ACC112 (cell line): ENCODE measurements around the gene ADGRV1.
"Not testable (repeated sequence)": the region's sequence is repeated elsewhere in the genome, so short reads cannot be mapped to it uniquely, and the experiment has no call there.

Experiments used
- H2AFZ ChIP-seq: fragments of 200-600 bp; sonication (generic); one replicate; pipeline ENCODE4 v1.6.0; 2017; ENCODE audit warnings: antibody characterized with exemption, low read length; ENCODE audit not compliant: unreplicated experiment
- H3K27ac ChIP-seq: fragments of 200-600 bp; sonication (generic); 2 replicates; pipeline ENCODE4 v1.5.1; 2014; ENCODE audit warnings: low read depth, mild to moderate bottlenecking, antibody characterized with exemption, low read length, moderate library complexity
- H3K27me3 ChIP-seq: fragments of 200-600 bp; sonication (generic); 2 replicates; pipeline ENCODE4 v1.6.1; 2014; ENCODE audit warnings: mild to moderate bottlenecking, antibody characterized with exemption, low read length, moderate library complexity, mixed read lengths; ENCODE audit not compliant: insufficient read depth
- H3K36me3 ChIP-seq: fragments of 200-600 bp; sonication (generic); 2 replicates; pipeline ENCODE4 v1.6.1; 2016; ENCODE audit warnings: mild to moderate bottlenecking, antibody characterized with exemption, low read length, moderate library complexity, mixed read lengths; ENCODE audit not compliant: insufficient read depth
- H3K4me1 ChIP-seq: fragments of 200-600 bp; sonication (generic); one replicate; pipeline ENCODE4 v1.6.1; 2016; ENCODE audit warnings: low read length, mixed read lengths; ENCODE audit not compliant: insufficient read depth, unreplicated experiment, control insufficient read depth
- H3K4me3 ChIP-seq: fragments of 200-600 bp; sonication (generic); 2 replicates; pipeline ENCODE4 v1.5.1; 2014; ENCODE audit warnings: mild to moderate bottlenecking, low read depth, low read length
- H3K79me2 ChIP-seq: fragments of 200-600 bp; sonication (generic); one replicate; pipeline ENCODE4 v1.6.0; 2016; ENCODE audit warnings: low read length; ENCODE audit not compliant: control insufficient read depth, unreplicated experiment, insufficient read depth

ADGRV1 gene

GRCh38 chr5:90809311-90810056 is 250.9 kb downstream of the ADGRV1 start:
- Histone ChIP-seq H3K27me3 (peaks cover 19% of the 10 kb centered on the region), H3K36me3 (no peaks in the 10 kb centered on the region), H3K79me2 (no peaks in the 10 kb centered on the region), H2AFZ (no peak overlapping the region), H3K4me3 (no peak overlapping the region), H3K4me1 (no peaks in the 10 kb centered on the region), H3K27ac (no peak overlapping the region)

- H3K27me3 ChIP-seq: peaks cover 15% of the 10 kb centered on the region
- H2AFZ ChIP-seq: no peak overlapping the region
- H3K79me2 ChIP-seq: no peaks in the 10 kb centered on the region
- no peak overlapping the region for H3K27ac ChIP-seq
- H3K4me3 ChIP-seq: no peak overlapping the region
- H3K36me3 ChIP-seq: no peaks in the 10 kb centered on the region
- H3K4me1 ChIP-seq: no peaks in the 10 kb centered on the region
Measured at GRCh38 chr5:90810211-90810610, 251.6 kb downstream of the ADGRV1 start.

GRCh38 chr5:90813392-90813791 is 254.8 kb downstream of the ADGRV1 start:
- H3K4me1 ChIP-seq: no peaks in the 10 kb centered on the region
- H3K4me3 ChIP-seq: no peak overlapping the region
- no peak overlapping the region for H2AFZ ChIP-seq
- no peaks in the 10 kb centered on the region for H3K79me2 ChIP-seq
- peaks cover 3% of the 10 kb centered on the region for H3K27me3 ChIP-seq
- no peaks in the 10 kb centered on the region for H3K36me3 ChIP-seq
- no peak overlapping the region for H3K27ac ChIP-seq

GRCh38 chr5:90822062-90822461 is 263.5 kb downstream of the ADGRV1 start:
- not testable (repeated sequence) for H3K4me3 ChIP-seq, H2AFZ ChIP-seq, H3K79me2 ChIP-seq, H3K4me1 ChIP-seq, H3K27ac ChIP-seq, H3K27me3 ChIP-seq, H3K36me3 ChIP-seq

- Histone ChIP-seq H3K27ac (no peak overlapping the region), H3K4me1 (no peaks in the 10 kb centered on the region), H2AFZ (no peak overlapping the region), H3K27me3 (no peaks in the 10 kb centered on the region), H3K79me2 (no peaks in the 10 kb centered on the region), H3K36me3 (no peaks in the 10 kb centered on the region), H3K4me3 (no peak overlapping the region)
Measured at GRCh38 chr5:90824436-90824835, 265.8 kb downstream of the ADGRV1 start.

GRCh38 chr5:90830058-90830457 is 271.5 kb downstream of the ADGRV1 start:
- H3K79me2 ChIP-seq: no peaks in the 10 kb centered on the region
- no peak overlapping the region for H3K4me3 ChIP-seq
- peaks cover 2% of the 10 kb centered on the region for H3K27me3 ChIP-seq
- H3K27ac ChIP-seq: no peak overlapping the region
- H3K4me1 ChIP-seq: no peaks in the 10 kb centered on the region
- no peaks in the 10 kb centered on the region for H3K36me3 ChIP-seq
- H2AFZ ChIP-seq: no peak overlapping the region

- Histone ChIP-seq H3K4me3 (no peak overlapping the region), H2AFZ (no peak overlapping the region), H3K27me3 (peaks cover 14% of the 10 kb centered on the region), H3K79me2 (no peaks in the 10 kb centered on the region), H3K36me3 (no peaks in the 10 kb centered on the region), H3K27ac (no peak overlapping the region), H3K4me1 (no peaks in the 10 kb centered on the region)
Measured at GRCh38 chr5:90833753-90834152, 275.2 kb downstream of the ADGRV1 start.

- H3K4me3 ChIP-seq: no peak overlapping the region
- no peak overlapping the region for H3K27ac ChIP-seq
- H2AFZ ChIP-seq: no peak overlapping the region
- peaks cover 16% of the 10 kb centered on the region for H3K27me3 ChIP-seq
- H3K36me3 ChIP-seq: no peaks in the 10 kb centered on the region
- H3K79me2 ChIP-seq: no peaks in the 10 kb centered on the region
- no peaks in the 10 kb centered on the region for H3K4me1 ChIP-seq
Measured at GRCh38 chr5:90834711-90835110, 276.1 kb downstream of the ADGRV1 start.

GRCh38 chr5:90843443-90843842 is 284.8 kb downstream of the ADGRV1 start:
- no peak overlapping the region for H3K4me3 ChIP-seq
- H3K27me3 ChIP-seq: peaks cover 30% of the 10 kb centered on the region
- H2AFZ ChIP-seq: no peak overlapping the region
- H3K36me3 ChIP-seq: no peaks in the 10 kb centered on the region
- H3K4me1 ChIP-seq: no peaks in the 10 kb centered on the region
- no peak overlapping the region for H3K27ac ChIP-seq
- H3K79me2 ChIP-seq: no peaks in the 10 kb centered on the region

GRCh38 chr5:90844931-90845330 is 286.3 kb downstream of the ADGRV1 start:
- no peak overlapping the region for H3K27ac ChIP-seq
- no peak overlapping the region for H3K4me3 ChIP-seq
- H3K79me2 ChIP-seq: no peaks in the 10 kb centered on the region
- H2AFZ ChIP-seq: no peak overlapping the region
- H3K4me1 ChIP-seq: no peaks in the 10 kb centered on the region
- H3K36me3 ChIP-seq: no peaks in the 10 kb centered on the region
- H3K27me3 ChIP-seq: peaks cover 27% of the 10 kb centered on the region

- Histone ChIP-seq H3K36me3 (no peaks in the 10 kb centered on the region), H3K4me3 (no peak overlapping the region), H2AFZ (no peak overlapping the region), H3K4me1 (no peaks in the 10 kb centered on the region), H3K27me3 (peaks cover 24% of the 10 kb centered on the region), H3K27ac (no peak overlapping the region), H3K79me2 (no peaks in the 10 kb centered on the region)
Measured at GRCh38 chr5:90845723-90846554, 287.3 kb downstream of the ADGRV1 start.
